ENCODE data around the gene GPR6.

DNA sequence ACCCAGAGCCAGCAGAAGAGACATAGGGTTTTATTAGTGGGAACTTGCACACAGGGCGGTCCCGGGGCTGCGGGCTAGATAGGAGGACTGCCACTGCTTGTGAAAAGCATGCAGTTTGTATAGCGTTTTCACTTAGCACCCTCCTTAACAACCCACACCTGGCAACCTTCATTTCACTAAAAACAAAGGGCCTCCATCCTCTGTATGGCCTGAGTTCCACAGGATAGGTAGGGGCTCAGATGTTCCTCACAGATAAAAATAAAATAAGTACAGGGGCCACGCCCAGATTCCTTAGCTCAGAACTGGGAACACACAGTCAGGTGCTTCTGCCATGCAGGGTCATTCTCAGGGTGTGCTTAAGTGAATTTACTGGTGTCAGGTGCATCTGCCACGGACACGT is 39.8 kb downstream of the GPR6 start:
- TF ChIP-seq EZH2phosphoT487 (IDR thresholded peaks at IDR 0.05; ENCODE audit: insufficient read depth, low read depth) (no peak), EZH2 (IDR thresholded peaks at IDR 0.05; ENCODE audit: insufficient read depth, poor library complexity, severe bottlenecking) (no peak)

Data from GM23248 (cell line).